Measurements from ENCODE around the gene PSMB3.

Gene PSMB3

DNA sequence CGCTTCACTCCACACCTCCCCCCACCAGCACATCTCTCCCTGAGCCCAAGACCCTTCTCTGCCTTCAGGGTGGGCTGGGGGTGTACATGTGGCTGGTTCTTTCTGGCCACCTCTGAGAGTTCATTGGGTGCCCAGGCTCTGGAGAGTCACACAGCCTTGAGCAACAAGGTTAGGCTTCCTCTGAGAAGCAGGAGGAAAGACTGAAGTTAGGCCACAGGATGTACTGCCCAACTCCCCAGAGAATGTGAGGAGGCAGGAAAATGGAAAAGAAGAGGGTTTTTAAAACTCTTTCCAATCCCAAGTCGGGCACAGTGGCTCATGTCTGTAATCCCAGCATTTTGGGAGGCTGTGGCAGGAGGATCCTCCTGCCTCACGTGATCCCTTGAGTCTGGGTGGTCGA lies 11.7 kb upstream of the PSMB3 start:
- no peak overlapping the region for H3K4me3 ChIP-seq (replicated peaks; ENCODE audit: low read depth, low read length)
- TF ChIP-seq, protein P1, sequence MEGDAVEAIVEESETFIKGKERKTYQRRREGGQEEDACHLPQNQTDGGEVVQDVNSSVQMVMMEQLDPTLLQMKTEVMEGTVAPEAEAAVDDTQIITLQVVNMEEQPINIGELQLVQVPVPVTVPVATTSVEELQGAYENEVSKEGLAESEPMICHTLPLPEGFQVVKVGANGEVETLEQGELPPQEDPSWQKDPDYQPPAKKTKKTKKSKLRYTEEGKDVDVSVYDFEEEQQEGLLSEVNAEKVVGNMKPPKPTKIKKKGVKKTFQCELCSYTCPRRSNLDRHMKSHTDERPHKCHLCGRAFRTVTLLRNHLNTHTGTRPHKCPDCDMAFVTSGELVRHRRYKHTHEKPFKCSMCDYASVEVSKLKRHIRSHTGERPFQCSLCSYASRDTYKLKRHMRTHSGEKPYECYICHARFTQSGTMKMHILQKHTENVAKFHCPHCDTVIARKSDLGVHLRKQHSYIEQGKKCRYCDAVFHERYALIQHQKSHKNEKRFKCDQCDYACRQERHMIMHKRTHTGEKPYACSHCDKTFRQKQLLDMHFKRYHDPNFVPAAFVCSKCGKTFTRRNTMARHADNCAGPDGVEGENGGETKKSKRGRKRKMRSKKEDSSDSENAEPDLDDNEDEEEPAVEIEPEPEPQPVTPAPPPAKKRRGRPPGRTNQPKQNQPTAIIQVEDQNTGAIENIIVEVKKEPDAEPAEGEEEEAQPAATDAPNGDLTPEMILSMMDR (IDR thresholded peaks at IDR 0.05; ENCODE audit: insufficient read depth, low read length, poor library complexity, severe bottlenecking), result no peak

DNA sequence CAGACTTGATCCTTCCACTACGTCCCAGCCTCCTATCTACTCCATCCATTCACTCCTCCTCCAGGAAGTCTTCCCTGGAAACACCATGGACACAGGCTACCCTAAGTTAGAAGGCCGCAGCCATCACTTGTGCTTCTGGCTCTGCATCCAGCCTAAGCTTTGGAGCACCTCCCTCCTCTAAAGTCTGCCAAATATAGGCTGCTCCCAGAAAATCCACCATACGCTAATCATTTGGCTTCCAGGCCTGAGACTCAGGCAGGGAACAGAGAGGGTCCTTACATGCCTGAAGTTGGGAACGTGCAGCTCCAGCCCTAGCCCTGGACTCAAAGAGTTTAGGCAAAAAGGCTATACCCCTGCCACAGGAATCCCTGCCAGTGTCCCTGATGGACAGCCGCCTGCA lies 11.1 kb upstream of the PSMB3 start:
- no peak for DNase-seq (ENCODE audit: extremely low read depth, insufficient read length)
- TF ChIP-seq, protein P1 (IDR thresholded peaks at IDR 0.05; ENCODE audit: insufficient read depth, low read length, poor library complexity, severe bottlenecking), result no peak
- Histone ChIP-seq H3K4me3 (replicated peaks; ENCODE audit: low read depth, low read length) (no peak overlapping the region), H3K27me3 (replicated peaks; ENCODE audit: control insufficient read depth, insufficient read depth, low read length) (no peaks in the 10 kb centered on the region; the same call in 1 of the 2 replicates), H3K36me3 (ENCODE audit: control insufficient read depth, insufficient read depth, low read length) (no peaks in the 10 kb centered on the region)

More for the DNA sequence above, 11.7 kb upstream of the PSMB3 start:
- no peak for DNase-seq (ENCODE audit: extremely low read depth, insufficient read length)
- Histone ChIP-seq H3K36me3 (ENCODE audit: control insufficient read depth, insufficient read depth, low read length) (no peaks in the 10 kb centered on the region; the same call in none of the 2 replicates), H3K27me3 (replicated peaks; ENCODE audit: control insufficient read depth, insufficient read depth, low read length) (no peaks in the 10 kb centered on the region; the same call in 1 of the 2 replicates)

DNA sequence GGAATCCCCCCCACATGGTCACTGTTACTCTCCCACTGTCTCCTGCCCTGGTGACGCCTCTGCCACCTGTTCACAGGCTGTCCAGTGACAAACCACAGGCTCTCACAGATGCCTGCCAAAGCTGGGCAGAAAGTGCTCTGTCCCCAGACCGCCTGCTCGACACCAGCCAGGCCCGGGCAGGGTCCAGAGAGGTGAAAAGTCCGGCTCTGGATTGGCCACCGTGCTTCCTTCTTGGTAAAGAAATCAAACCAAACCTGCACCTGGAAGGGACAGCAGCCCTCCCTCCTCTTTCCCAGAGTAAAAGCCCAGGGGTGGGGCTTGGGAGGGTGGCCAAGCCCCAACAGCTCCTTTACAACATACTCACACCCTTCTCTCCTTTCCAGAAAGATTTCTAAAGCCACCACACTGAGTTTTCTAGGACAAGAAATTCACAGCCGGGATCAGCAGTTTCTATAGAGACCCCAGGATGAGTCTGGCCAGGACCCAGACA lies 10.6 kb upstream of the PSMB3 start:
- no peaks in the 10 kb centered on the region for H3K36me3 ChIP-seq (ENCODE audit: control insufficient read depth, insufficient read depth, low read length)
- no peak overlapping the region for H3K4me3 ChIP-seq (replicated peaks; ENCODE audit: low read depth, low read length)
- DNase-seq (ENCODE audit: extremely low read depth, insufficient read length), result no peak
- TF ChIP-seq, protein P1 (IDR thresholded peaks at IDR 0.05; ENCODE audit: insufficient read depth, low read length, poor library complexity, severe bottlenecking), result no peak
- H3K27me3 ChIP-seq (replicated peaks; ENCODE audit: control insufficient read depth, insufficient read depth, low read length), result no peaks in the 10 kb centered on the region; the same call in 1 of the 2 replicates

DNA sequence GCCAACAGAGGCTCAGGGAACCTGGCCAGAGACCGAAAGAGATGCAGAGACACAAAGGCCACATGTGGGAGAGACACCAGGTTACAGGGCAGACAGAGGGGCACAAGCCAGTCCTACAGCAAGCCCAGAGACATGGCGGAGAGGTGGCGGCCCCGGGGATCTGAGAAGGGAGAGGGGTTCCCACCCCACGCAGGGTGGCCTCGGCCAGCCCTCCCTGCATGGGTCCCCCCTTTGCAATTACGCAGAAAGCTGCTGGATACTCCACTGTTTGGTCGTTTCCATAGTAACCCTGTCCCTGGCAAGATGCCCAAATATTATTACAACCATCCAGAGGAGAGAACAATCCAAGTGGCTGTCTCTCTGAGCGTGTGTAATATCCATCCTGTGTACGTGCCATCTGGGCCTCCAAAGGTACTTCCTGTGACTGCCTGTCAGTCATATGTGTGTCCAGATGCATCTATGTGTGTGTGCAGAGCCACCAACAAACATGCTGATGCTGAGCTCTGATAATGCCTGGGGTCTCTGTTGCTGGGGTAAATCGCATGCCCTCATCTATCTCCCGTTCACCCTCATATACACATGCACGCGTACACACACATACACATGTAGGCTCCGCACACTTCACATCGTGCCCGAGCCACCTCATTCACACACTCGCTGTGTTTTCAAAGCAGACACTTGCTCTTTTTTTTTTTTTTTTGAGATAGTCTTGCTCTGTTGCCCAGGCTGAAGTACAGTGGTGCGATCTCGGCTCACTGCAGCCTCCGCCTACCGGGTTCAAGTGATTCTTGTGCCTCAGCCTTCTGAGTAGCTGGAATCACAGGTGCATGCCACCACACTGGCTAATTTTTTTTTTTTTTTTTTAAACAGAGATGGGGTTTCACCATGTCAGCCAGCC lies 9.9 kb upstream of the PSMB3 start:
- no peaks in the 10 kb centered on the region for H3K36me3 ChIP-seq (ENCODE audit: control insufficient read depth, insufficient read depth, low read length)
- no peak overlapping the region for H3K4me3 ChIP-seq (replicated peaks; ENCODE audit: low read depth, low read length)
- no peaks in the 10 kb centered on the region; the same call in 1 of the 2 replicates for H3K27me3 ChIP-seq (replicated peaks; ENCODE audit: control insufficient read depth, insufficient read depth, low read length)
- no peak for DNase-seq (ENCODE audit: extremely low read depth, insufficient read length)
- TF ChIP-seq, protein P1 (IDR thresholded peaks at IDR 0.05; ENCODE audit: insufficient read depth, low read length, poor library complexity, severe bottlenecking), result no peak

DNA sequence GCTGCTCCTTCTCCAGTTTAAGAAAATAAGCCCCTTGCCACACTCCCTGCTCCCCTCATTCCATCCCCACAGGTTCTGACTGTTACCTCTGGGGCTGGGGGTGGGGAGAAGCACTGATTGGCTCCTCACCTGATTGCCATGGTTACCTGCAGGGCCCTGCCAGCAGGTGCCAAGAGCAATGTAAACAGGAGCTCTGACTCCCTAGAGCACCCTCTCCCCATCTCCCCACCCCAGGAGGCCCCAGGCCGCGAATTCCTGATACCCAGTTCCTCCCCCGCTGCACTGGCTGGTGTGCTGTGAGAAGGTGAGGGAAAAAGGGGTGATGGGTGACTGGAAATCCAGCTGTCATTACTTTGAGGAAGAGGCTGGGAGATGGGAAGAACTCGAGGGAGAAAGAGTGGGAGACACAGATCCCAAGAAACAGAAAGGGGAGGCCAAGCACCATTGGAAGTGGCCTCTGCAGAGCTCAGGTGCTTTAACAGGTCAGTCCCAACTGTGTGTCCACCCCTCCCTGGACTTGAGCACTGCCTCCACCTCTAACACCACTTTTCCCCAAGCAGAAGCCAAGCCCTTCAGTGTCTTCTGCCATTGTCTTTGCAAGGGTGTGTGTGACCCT lies 8.9 kb upstream of the PSMB3 start:
- H3K27me3 ChIP-seq (replicated peaks; ENCODE audit: control insufficient read depth, insufficient read depth, low read length), result no peaks in the 10 kb centered on the region; the same call in 1 of the 2 replicates
- TF ChIP-seq, protein P1 (IDR thresholded peaks at IDR 0.05; ENCODE audit: insufficient read depth, low read length, poor library complexity, severe bottlenecking), result no peak
- DNase-seq (ENCODE audit: extremely low read depth, insufficient read length), result no peak
- H3K4me3 ChIP-seq (replicated peaks; ENCODE audit: low read depth, low read length), result no peak overlapping the region
- H3K36me3 ChIP-seq (ENCODE audit: control insufficient read depth, insufficient read depth, low read length), result no peaks in the 10 kb centered on the region

Measured in GM06990 (cell line).